Keratinocyte (primary cell): ENCODE measurements around the gene CTNNA3.

Source experiments
- EZH2 ChIP-seq: IDR thresholded peaks from one replicate; pipeline ENCODE4 v1.6.1; 2012; ENCODE audit warnings: inconsistent platforms, mild to moderate bottlenecking, low read length, moderate library complexity
- TF ChIP-seq, protein P1 (sequence below), 3 experiments: IDR thresholded peaks in 1 of 3; conservative IDR thresholded peaks in 1 of 3; optimal IDR thresholded peaks in 1 of 3; 2 replicates in 2 of 3; 3 replicates in 1 of 3; pipeline versions ENCODE3 to v1.5.1; 2011; ENCODE audit warnings: low read length in 3 of 3, mild to moderate bottlenecking in 3 of 3, moderate library complexity in 2 of 3, control low read depth in 1 of 3, inconsistent platforms in 1 of 3; ENCODE audit not compliant: insufficient read depth in 2 of 3; ENCODE audit errors: extremely low read depth in 1 of 3

DNA sequence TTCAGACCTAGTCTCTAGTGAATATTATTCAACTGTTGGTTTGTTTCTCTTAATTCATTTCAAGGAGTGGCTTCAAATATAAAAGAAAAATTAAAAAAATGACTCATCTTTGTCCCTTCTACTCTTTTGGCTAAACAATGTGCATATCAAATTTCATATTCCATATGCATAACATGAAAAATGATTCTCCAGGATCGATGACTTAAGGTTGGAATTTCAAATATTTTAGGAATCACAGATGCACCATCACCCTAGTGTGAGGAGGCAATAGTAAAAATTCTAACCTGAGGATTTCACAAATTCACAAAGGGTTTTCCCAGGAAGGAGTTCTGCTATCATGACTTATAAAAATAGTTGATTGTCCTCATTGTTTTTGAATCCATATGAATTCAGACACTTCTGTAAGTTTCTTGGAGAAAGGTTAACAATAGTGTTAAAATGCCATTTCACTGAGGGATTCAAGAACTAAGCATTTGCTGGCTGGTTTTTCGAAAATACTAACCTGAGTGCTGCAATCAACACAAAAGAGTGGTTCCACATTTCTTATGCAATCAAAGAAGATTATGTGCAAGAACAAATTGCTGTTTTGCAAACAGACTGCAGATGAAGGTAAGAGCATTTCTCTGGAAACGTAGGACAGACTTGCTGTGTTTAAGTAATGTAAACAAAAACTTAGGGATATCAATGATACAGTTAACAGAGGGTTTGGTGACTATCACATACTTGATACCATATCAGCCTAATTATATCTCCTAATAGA, 1317.7 kb downstream of the CTNNA3 start:
- TF ChIP-seq, protein P1, sequence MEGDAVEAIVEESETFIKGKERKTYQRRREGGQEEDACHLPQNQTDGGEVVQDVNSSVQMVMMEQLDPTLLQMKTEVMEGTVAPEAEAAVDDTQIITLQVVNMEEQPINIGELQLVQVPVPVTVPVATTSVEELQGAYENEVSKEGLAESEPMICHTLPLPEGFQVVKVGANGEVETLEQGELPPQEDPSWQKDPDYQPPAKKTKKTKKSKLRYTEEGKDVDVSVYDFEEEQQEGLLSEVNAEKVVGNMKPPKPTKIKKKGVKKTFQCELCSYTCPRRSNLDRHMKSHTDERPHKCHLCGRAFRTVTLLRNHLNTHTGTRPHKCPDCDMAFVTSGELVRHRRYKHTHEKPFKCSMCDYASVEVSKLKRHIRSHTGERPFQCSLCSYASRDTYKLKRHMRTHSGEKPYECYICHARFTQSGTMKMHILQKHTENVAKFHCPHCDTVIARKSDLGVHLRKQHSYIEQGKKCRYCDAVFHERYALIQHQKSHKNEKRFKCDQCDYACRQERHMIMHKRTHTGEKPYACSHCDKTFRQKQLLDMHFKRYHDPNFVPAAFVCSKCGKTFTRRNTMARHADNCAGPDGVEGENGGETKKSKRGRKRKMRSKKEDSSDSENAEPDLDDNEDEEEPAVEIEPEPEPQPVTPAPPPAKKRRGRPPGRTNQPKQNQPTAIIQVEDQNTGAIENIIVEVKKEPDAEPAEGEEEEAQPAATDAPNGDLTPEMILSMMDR (optimal IDR thresholded peaks at IDR 0.05 in 1 of 3, IDR thresholded peaks at IDR 0.05 in 1 of 3, conservative IDR thresholded peaks at IDR 0.05 in 1 of 3; ENCODE audit: extremely low read depth in 1 of 3, insufficient read depth in 2 of 3, low read length in 3 of 3): no peak
- no peak for TF ChIP-seq EZH2
